Progenitor cell of endocrine pancreas (in vitro differentiated cells): ENCODE data around the gene MTG1. TPM values are rescaled to one million over a fixed set of nuclear protein-coding genes. Genes with fewer than 3 reads are reported as not detected.

Source experiments
- DNase-seq: peaks from one replicate; pipeline ENCODE4 v3.0.0; 2021; ENCODE audit warnings: low spot score; ENCODE audit not compliant: unreplicated experiment
- H3K27ac Mint-ChIP-seq: 2 replicates; pipeline ENCODE4 v1.8.0; 2021; ENCODE audit warnings: mild to moderate bottlenecking, moderate library complexity, mixed read lengths
- H3K27me3 Mint-ChIP-seq: 2 replicates; pipeline ENCODE4 v1.8.0; 2021; ENCODE audit warnings: mixed read lengths
- H3K36me3 Mint-ChIP-seq: 2 replicates; pipeline ENCODE4 v1.8.0; 2022; ENCODE audit warnings: mixed read lengths; ENCODE audit not compliant: insufficient read depth
- H3K4me1 Mint-ChIP-seq: 2 replicates; pipeline ENCODE4 v1.8.0; 2021; ENCODE audit warnings: low read depth, mixed read lengths
- H3K4me3 Mint-ChIP-seq: 2 replicates; pipeline ENCODE4 v1.8.0; 2021; ENCODE audit warnings: low read depth, mild to moderate bottlenecking, moderate library complexity, mixed read lengths
- H3K9me3 Mint-ChIP-seq: 2 replicates; pipeline ENCODE4 v1.8.0; 2021; ENCODE audit warnings: low read depth, mixed read lengths
- CTCF ChIP-seq: fragments of 200-600 bp; sonication (generic); IDR thresholded peaks from one replicate; pipeline ENCODE4 v1.5.0; 2021; ENCODE audit warnings: antibody characterized with exemption, mild to moderate bottlenecking; ENCODE audit not compliant: unreplicated experiment
- total RNA-seq: library from RNA; stranded (reverse); gene quantifications from 2 replicates; pipeline ENCODE4 v1.2.1, GENCODE V29; 2021

Gene MTG1
- total RNA-seq, 1 donor from 2014 or later: 137 TPM

GRCh38 chr10:133442967-133443924 is 49.3 kb downstream of the MTG1 start:
- TF ChIP-seq CTCF: no peak
- peaks cover 43% of the 10 kb centered on the region for H3K9me3 Mint-ChIP-seq
- H3K27ac Mint-ChIP-seq: no peak overlapping the region
- no peaks in the 10 kb centered on the region for H3K27me3 Mint-ChIP-seq
- no peak overlapping the region for H3K4me3 Mint-ChIP-seq
- peaks cover 10% of the 10 kb centered on the region for H3K36me3 Mint-ChIP-seq
- H3K4me1 Mint-ChIP-seq: no peaks in the 10 kb centered on the region
- DNase-seq: no peak

GRCh38 chr10:133444342-133445267 is 50.6 kb downstream of the MTG1 start:
- DNase-seq: no peak
- Mint-ChIP-seq H3K4me3 (no peak overlapping the region), H3K36me3 (peaks cover 12% of the 10 kb centered on the region), H3K27ac (peak overlapping the region; percentile 56), H3K27me3 (no peaks in the 10 kb centered on the region), H3K4me1 (no peaks in the 10 kb centered on the region), H3K9me3 (peaks cover 45% of the 10 kb centered on the region)
- no peak for TF ChIP-seq CTCF

GRCh38 chr10:133445268-133445732 is 51.3 kb downstream of the MTG1 start:
- H3K27ac Mint-ChIP-seq: peak overlapping the region; percentile 56
- no peaks in the 10 kb centered on the region for H3K27me3 Mint-ChIP-seq
- H3K36me3 Mint-ChIP-seq: peaks cover 12% of the 10 kb centered on the region
- no peak for DNase-seq
- no peak overlapping the region for H3K4me3 Mint-ChIP-seq
- no peaks in the 10 kb centered on the region for H3K4me1 Mint-ChIP-seq
- no peak for TF ChIP-seq CTCF
- peaks cover 45% of the 10 kb centered on the region for H3K9me3 Mint-ChIP-seq

- H3K27me3 Mint-ChIP-seq: no peaks in the 10 kb centered on the region
- H3K4me3 Mint-ChIP-seq: no peak overlapping the region
- H3K9me3 Mint-ChIP-seq: peaks cover 49% of the 10 kb centered on the region
- no peak for DNase-seq
- TF ChIP-seq CTCF: no peak
- H3K36me3 Mint-ChIP-seq: peaks cover 12% of the 10 kb centered on the region
- H3K27ac Mint-ChIP-seq: no peak overlapping the region
- no peaks in the 10 kb centered on the region for H3K4me1 Mint-ChIP-seq
Observed at GRCh38 chr10:133445751-133446708, 52.1 kb downstream of the MTG1 start.
